Subcutaneous abdominal adipose tissue (tissue), 5 donors: ENCODE data around the gene LRMDA.

Experiments used
- H3K27ac ChIP-seq: one replicate; pipeline ENCODE4 v1.7.0; 2013; ENCODE audit warnings: low read depth, mild to moderate bottlenecking, inconsistent platforms, low read length, moderate library complexity
- H3K27me3 ChIP-seq, 5 donors: one replicate each; pipeline ENCODE4 v1.7.0; 2013; ENCODE audit warnings: low read length in 5 of 5, inconsistent platforms in 1 of 5; ENCODE audit not compliant: control insufficient read depth in 5 of 5, insufficient read depth in 4 of 5
- H3K36me3 ChIP-seq, 5 donors: one replicate each; pipeline ENCODE4 v1.7.0; 2013; ENCODE audit warnings: low read length in 5 of 5; ENCODE audit not compliant: control insufficient read depth in 5 of 5, insufficient read depth in 5 of 5
- H3K4me1 ChIP-seq, 5 donors: one replicate each; pipeline ENCODE4 v1.7.0; 2013; ENCODE audit warnings: low read length in 5 of 5, mild to moderate bottlenecking in 3 of 5, moderate library complexity in 1 of 5; ENCODE audit not compliant: control insufficient read depth in 5 of 5, insufficient read depth in 5 of 5
- H3K4me3 ChIP-seq, 5 donors: one replicate each; pipeline ENCODE4 v1.7.0; 2013; ENCODE audit warnings: low read length in 5 of 5, low read depth in 1 of 5
- H3K9ac ChIP-seq, 5 donors: one replicate each; pipeline ENCODE4 v1.7.0; 2013; ENCODE audit warnings: low read length in 5 of 5, mild to moderate bottlenecking in 4 of 5, moderate library complexity in 3 of 5
- H3K9me3 ChIP-seq, 5 donors: one replicate each; pipeline ENCODE4 v1.7.0; 2013; ENCODE audit warnings: low read length in 5 of 5; ENCODE audit not compliant: control insufficient read depth in 5 of 5
- donor health status: healthy.
- donor health status: healthy.
- donor health status: healthy.
- donor health status: healthy.
- donor health status: healthy.

LRMDA gene

GRCh38 chr10:76150139-76150875, 718.9 kb downstream of the LRMDA start:
- Histone ChIP-seq H3K27ac (no peak overlapping the region), H3K4me3 (no peak overlapping the region)

GRCh38 chr10:76150876-76151288, 719.5 kb downstream of the LRMDA start:
- Histone ChIP-seq H3K9ac (no peak overlapping the region), H3K4me1 (no peaks in the 10 kb centered on the region), H3K36me3 (no peaks in the 10 kb centered on the region), H3K27ac (no peak overlapping the region), H3K4me3 (no peak overlapping the region), H3K9me3 (peaks cover 0 to 8% (median 0%) of the 10 kb centered on the region in 5 donors), H3K27me3 (no peaks in the 10 kb centered on the region)

More at GRCh38 chr10:76150139-76150875, 718.9 kb downstream of the LRMDA start:
- Histone ChIP-seq H3K9me3 (peaks cover 0 to 8% (median 0%) of the 10 kb centered on the region in 5 donors), H3K27me3 (no peaks in the 10 kb centered on the region), H3K9ac (no peak overlapping the region), H3K4me1 (no peaks in the 10 kb centered on the region), H3K36me3 (no peaks in the 10 kb centered on the region)

- no peaks in the 10 kb centered on the region for H3K36me3 ChIP-seq
- H3K27ac ChIP-seq = no peak overlapping the region
- H3K27me3 ChIP-seq = no peaks in the 10 kb centered on the region
- no peak overlapping the region for H3K9ac ChIP-seq
- H3K4me3 ChIP-seq = no peak overlapping the region
- H3K9me3 ChIP-seq = peaks cover 0 to 8% (median 0%) of the 10 kb centered on the region in 5 donors
- H3K4me1 ChIP-seq = no peaks in the 10 kb centered on the region
Measured at GRCh38 chr10:76152186-76152585, 720.8 kb downstream of the LRMDA start.

GRCh38 chr10:76155961-76156360, 724.5 kb downstream of the LRMDA start:
- H3K4me1 ChIP-seq = no peaks in the 10 kb centered on the region
- no peak overlapping the region for H3K9ac ChIP-seq
- H3K4me3 ChIP-seq = no peak overlapping the region
- H3K27ac ChIP-seq = no peak overlapping the region
- H3K27me3 ChIP-seq = no peaks in the 10 kb centered on the region
- no peaks in the 10 kb centered on the region for H3K36me3 ChIP-seq
- peaks cover 0 to 8% (median 0%) of the 10 kb centered on the region in 5 donors for H3K9me3 ChIP-seq

- H3K9ac ChIP-seq = no peak overlapping the region
- H3K27me3 ChIP-seq = no peaks in the 10 kb centered on the region
- H3K4me1 ChIP-seq = no peaks in the 10 kb centered on the region
- no peaks in the 10 kb centered on the region for H3K9me3 ChIP-seq
- no peak overlapping the region for H3K4me3 ChIP-seq
- H3K36me3 ChIP-seq = no peaks in the 10 kb centered on the region
- no peak overlapping the region for H3K27ac ChIP-seq
Measured at GRCh38 chr10:76160446-76161300, 729.2 kb downstream of the LRMDA start.

- H3K27me3 ChIP-seq = no peaks in the 10 kb centered on the region
- no peak overlapping the region for H3K27ac ChIP-seq
- no peak overlapping the region for H3K4me3 ChIP-seq
- no peaks in the 10 kb centered on the region for H3K4me1 ChIP-seq
- H3K9ac ChIP-seq = no peak overlapping the region
- no peaks in the 10 kb centered on the region for H3K9me3 ChIP-seq
- no peaks in the 10 kb centered on the region for H3K36me3 ChIP-seq
Measured at GRCh38 chr10:76161301-76161582, 729.8 kb downstream of the LRMDA start.

GRCh38 chr10:76168437-76168836, 737.0 kb downstream of the LRMDA start:
- Histone ChIP-seq H3K4me3 (no peak overlapping the region), H3K27me3 (no peaks in the 10 kb centered on the region), H3K9me3 (no peaks in the 10 kb centered on the region), H3K27ac (no peak overlapping the region), H3K4me1 (no peaks in the 10 kb centered on the region), H3K9ac (no peak overlapping the region), H3K36me3 (no peaks in the 10 kb centered on the region)

GRCh38 chr10:76169246-76169645, 737.8 kb downstream of the LRMDA start:
- no peak overlapping the region for H3K27ac ChIP-seq
- no peaks in the 10 kb centered on the region for H3K9me3 ChIP-seq
- no peaks in the 10 kb centered on the region for H3K4me1 ChIP-seq
- no peak overlapping the region for H3K4me3 ChIP-seq
- no peaks in the 10 kb centered on the region for H3K27me3 ChIP-seq
- no peak overlapping the region for H3K9ac ChIP-seq
- no peaks in the 10 kb centered on the region for H3K36me3 ChIP-seq

GRCh38 chr10:76172020-76172419, 740.6 kb downstream of the LRMDA start:
- no peaks in the 10 kb centered on the region for H3K27me3 ChIP-seq

GRCh38 chr10:76175533-76176165, 744.2 kb downstream of the LRMDA start:
- Histone ChIP-seq H3K27ac (no peak overlapping the region), H3K27me3 (no peaks in the 10 kb centered on the region), H3K9ac (no peak overlapping the region), H3K9me3 (no peaks in the 10 kb centered on the region), H3K4me1 (peaks cover 0 to 13% (median 10%) of the 10 kb centered on the region in 5 donors), H3K36me3 (no peaks in the 10 kb centered on the region), H3K4me3 (no peak overlapping the region)

More at GRCh38 chr10:76172020-76172419, 740.6 kb downstream of the LRMDA start:
- Histone ChIP-seq H3K9me3 (no peaks in the 10 kb centered on the region), H3K27ac (no peak overlapping the region), H3K4me1 (no peaks in the 10 kb centered on the region), H3K4me3 (no peak overlapping the region), H3K9ac (no peak overlapping the region), H3K36me3 (no peaks in the 10 kb centered on the region)
